GM12878 (cell line): Measurements from ENCODE around the gene FLVCR2. TPM values are rescaled to one million over a fixed set of nuclear protein-coding genes. Genes with fewer than 3 reads are reported as not detected.

Experiments
- ATAC-seq: fragments of 200-7000 bp; cut with Tn5 transposase; 3 replicates; pipeline ENCODE4 v1.9.1; 2020; ENCODE audit warnings: mild to moderate bottlenecking, moderate library complexity
- BruUV-seq: library from RNA; stranded (reverse); fragments of 400-500 nt; replicated peaks from 2 replicates; lab custom pipeline; 2021; lab: Mats Ljungman, UMichigan
- CTCF ChIA-PET: fragments of 300-600 bp; sonication (Branson Sonifier 250); formaldehyde crosslinking; extraction: SDS; loops from one replicate; lab custom pipeline; 2021; ENCODE audit warnings: inconsistent platforms; lab: Yijun Ruan, JAX
- POLR2A ChIA-PET: fragments of 350-600 bp; formaldehyde crosslinking; extraction: SDS; loops from one replicate; lab custom pipeline; 2021; ENCODE audit warnings: inconsistent platforms; lab: Charles Lee
- RAD21 ChIA-PET: fragments of 300-600 bp; sonication (Branson Sonifier 250); formaldehyde crosslinking; loops from one replicate; lab custom pipeline; 2023; ENCODE audit warnings: antibody characterized with exemption; ENCODE audit not compliant: unreplicated experiment; lab: Charles Lee
- SMC1A ChIA-PET: fragments of 300-600 bp; sonication (Branson Sonifier 250); formaldehyde crosslinking; loops from one replicate; lab custom pipeline; 2023; ENCODE audit not compliant: unreplicated experiment, uncharacterized antibody; lab: Charles Lee
- DNase-seq: peaks from one replicate; pipeline ENCODE4 v3.0.0-alpha.2; 2011; ENCODE audit warnings: low read depth, low spot score
- FAIRE-seq: peaks from 3 replicates; lab custom pipeline; 2011; peaks lifted over from hg19 to GRCh38; lab: Jason Lieb, UNC
- H2AFZ ChIP-seq: 2 replicates; pipeline ENCODE4 v1.6.0; 2011; ENCODE audit warnings: low read depth, low read length, control low read depth; ENCODE audit not compliant: control insufficient read depth
- H3K27ac ChIP-seq: 2 replicates; pipeline ENCODE4 v1.5.1; 2011; ENCODE audit warnings: control low read depth; ENCODE audit not compliant: control insufficient read depth, insufficient read depth
- H3K27me3 ChIP-seq, 2 experiments: replicated peaks in 1 of 2; 2 replicates each; pipeline versions ENCODE4 v1.6.0 to v1.6.1; 2011; ENCODE audit warnings: low read length in 1 of 2; ENCODE audit not compliant: control insufficient read depth in 2 of 2, insufficient read depth in 2 of 2
- H3K36me3 ChIP-seq, 2 experiments: 2 replicates each; pipeline ENCODE4 v1.5.1; 2011; ENCODE audit warnings: low read length in 1 of 2; ENCODE audit not compliant: control insufficient read depth in 2 of 2, insufficient read depth in 2 of 2
- H3K4me1 ChIP-seq: 2 replicates; pipeline ENCODE4 v1.6.1; 2011; ENCODE audit warnings: mild to moderate bottlenecking, low read length, moderate library complexity, mixed read lengths; ENCODE audit not compliant: control insufficient read depth, insufficient read depth
- H3K4me2 ChIP-seq: 2 replicates; pipeline ENCODE4 v1.6.0; 2011; ENCODE audit warnings: control low read depth; ENCODE audit not compliant: control insufficient read depth, insufficient read depth
- H3K4me3 ChIP-seq: fragments of 200-600 bp; sonication (generic); 2 replicates; pipeline ENCODE4 v1.5.1; 2016
- H3K79me2 ChIP-seq: 2 replicates; pipeline ENCODE4 v1.6.0; 2011; ENCODE audit warnings: low read length; ENCODE audit not compliant: control insufficient read depth, insufficient read depth
- H3K9ac ChIP-seq: 2 replicates; pipeline ENCODE4 v1.8.0; 2011; ENCODE audit warnings: low read length, control low read depth, mixed read lengths; ENCODE audit not compliant: control insufficient read depth, insufficient read depth
- H3K9me3 ChIP-seq: replicated peaks from 3 replicates; pipeline ENCODE4 v1.5.1; 2011; ENCODE audit warnings: mild to moderate bottlenecking, low read length; ENCODE audit not compliant: control insufficient read depth, insufficient read depth
- H4K20me1 ChIP-seq: 2 replicates; pipeline ENCODE4 v1.6.0; 2011; ENCODE audit not compliant: control insufficient read depth, insufficient read depth
- CHD2 ChIP-seq: IDR thresholded peaks from 2 replicates; pipeline ENCODE4 v1.6.1; 2011; ENCODE audit warnings: low read depth, low read length, improper control_type of control experiment, borderline replicate concordance
- CHD4 ChIP-seq: fragments of 200-600 bp; sonication (generic); IDR thresholded peaks from 2 replicates; pipeline ENCODE4 v1.6.1; 2016; ENCODE audit warnings: mild to moderate bottlenecking
- HDAC6 ChIP-seq: fragments of 200-600 bp; sonication (generic); IDR thresholded peaks from one replicate; pipeline ENCODE4 v1.8.0; 2017; ENCODE audit warnings: antibody characterized with exemption; ENCODE audit not compliant: unreplicated experiment
- IRF4 ChIP-seq: IDR thresholded peaks from 2 replicates; pipeline ENCODE4 v1.6.1; 2011; ENCODE audit warnings: low read depth, low read length
- NFIC ChIP-seq: IDR thresholded peaks from 2 replicates; pipeline ENCODE4 v1.6.1; 2012; ENCODE audit warnings: low read depth, mild to moderate bottlenecking, inconsistent platforms, low read length, moderate library complexity
- RFX5 ChIP-seq: IDR thresholded peaks from 2 replicates; pipeline ENCODE4 v1.6.1; 2011; ENCODE audit warnings: low read depth, low read length, improper control_type of control experiment
- SUPT20H ChIP-seq: IDR thresholded peaks from 2 replicates; pipeline ENCODE4 v1.6.1; 2011; ENCODE audit warnings: low read depth, mild to moderate bottlenecking, low read length, moderate library complexity, borderline replicate concordance; ENCODE audit not compliant: control insufficient read depth
- ZNF384 ChIP-seq: IDR thresholded peaks from 2 replicates; pipeline ENCODE4 v1.6.1; 2012; ENCODE audit warnings: low read depth, mild to moderate bottlenecking, low read length, improper control_type of control experiment, borderline replicate concordance
- WGBS: methylation state at CpG from one replicate; pipeline ENCODE4 v1.1.6; 2016; ENCODE audit warnings: low lambda C conversion rate; ENCODE audit not compliant: insufficient replicate concordance, insufficient coverage; ENCODE audit errors: missing lambda C conversion rate; 5-methylcytosine and 5-hydroxymethylcytosine counted together
- in situ Hi-C: fragments of 300-500 bp; cut with MboI; formaldehyde crosslinking; loops from 9 replicates; pipeline ENCODE4 v1.14.3; 2018; ENCODE audit warnings: mixed read lengths
- intact Hi-C: fragments of 100-400 bp; cut with micrococcal nuclease; formaldehyde crosslinking; loops from one replicate; pipeline ENCODE4 v1.14.2; 2022; ENCODE audit not compliant: unreplicated experiment
- polyA plus RNA-seq, 11 experiments: library from polyadenylated mRNA; depleted of rRNA in 4 of 11; unstranded in 6 of 11; stranded (reverse) in 5 of 11; fragments of >200 nt; fragmentation: Nextera tagmentation in 4 of 11; fragmentation: Illumina TruSeq in 1 of 11; extraction: Ambion mirVana in 4 of 11; extraction: Trizol in 1 of 11; gene quantifications; 1 replicate in 1 of 11; 2 replicates in 10 of 11; pipeline versions ENCODE4 v1.2.1 to v1.2.3, GENCODE V29; 2011 to 2016; ENCODE audit warnings: inconsistent platforms in 2 of 11, missing spikeins in 2 of 11, low read depth in 1 of 11
- total RNA-seq, 4 experiments: library from RNA; depleted of rRNA in 3 of 4; stranded (reverse); fragments of >200 nt in 3 of 4; fragmentation: Illumina TruSeq in 1 of 4; extraction: Trizol in 1 of 4; gene quantifications; 2 replicates each; pipeline versions ENCODE4 v1.2.1 to v1.2.3, GENCODE V29; 2013 to 2021
- TF ChIP-seq, protein P1 (sequence below): fragments of 450-650 bp; IDR thresholded peaks from 2 replicates; pipeline ENCODE4 v1.6.1; 2017; ENCODE audit warnings: borderline replicate concordance
- TF ChIP-seq, protein P2 (sequence below): IDR thresholded peaks from 2 replicates; pipeline ENCODE4 v1.6.1; 2011; ENCODE audit warnings: borderline replicate concordance, low read depth, mild to moderate bottlenecking, moderate library complexity, mixed read lengths, low read length; ENCODE audit not compliant: insufficient read depth; ENCODE audit errors: extremely low read length

The FLVCR2 gene
- total and polyA plus RNA-seq, 10 of the 15 experiments (the other 5 are each of a cell fraction or from before 2014, with no cell fraction given): 0.24 to 3.7 (median 1.6) TPM

- no peaks in the 10 kb centered on the region for H4K20me1 ChIP-seq
- peaks cover 87% of the 10 kb centered on the region for H3K79me2 ChIP-seq
- H3K4me2 ChIP-seq: no peak overlapping the region
- POLR2A ChIA-PET: interaction anchor here (1.0 to 1.3 kb wide), 6 partner anchors 10 to 19 kb away, joined by 3 to 7 read pairs (median 4); partner anchors contain the start of gene BATF
- H3K27ac ChIP-seq: no peak overlapping the region
- CTCF ChIA-PET: interaction anchor here (25.9 kb wide), 1 partner anchor 16 kb away, joined by 481 read pairs; the partner anchor contains the start of gene BATF
- WGBS: 99% methylated on average over 4 of the region's 4 CpGs
- RAD21 ChIA-PET: interaction anchor here (15.4 kb wide), 1 partner anchor 15 kb away, joined by 419 read pairs; the partner anchor contains the start of gene BATF
- in situ Hi-C loops (loop anchor here (25.0 kb wide), 1 partner anchor 1775 kb away; a partner anchor contains a TSS), intact Hi-C loops (no loop called here)
- no TSS peak for BruUV-seq
- SMC1A ChIA-PET: interaction anchor here (0.7 to 12.1 kb wide), 7 partner anchors 15 to 439 kb away, joined by 3 to 487 read pairs (median 3); partner anchors contain the start of gene BATF
- no peak overlapping the region for H3K9ac ChIP-seq
- H3K4me1 ChIP-seq: peaks cover 56% of the 10 kb centered on the region
- ATAC-seq: no peak
- peaks cover 0 to 37% of the 10 kb centered on the region in 2 experiments for H3K36me3 ChIP-seq
- H2AFZ ChIP-seq: no peak overlapping the region
- H3K4me3 ChIP-seq: no peak overlapping the region
- no peak for DNase-seq
- H3K9me3 ChIP-seq: no peaks in the 10 kb centered on the region; the same call in 2 of the 3 replicates
- H3K27me3 ChIP-seq: no peaks in the 10 kb centered on the region
- TF ChIP-seq CHD2 (no peak), NFIC (no peak), RFX5 (no peak)
- FAIRE-seq: no peak
Measured at GRCh38 chr14:75537071-75537470, 41.3 kb upstream of the FLVCR2 start.

DNA sequence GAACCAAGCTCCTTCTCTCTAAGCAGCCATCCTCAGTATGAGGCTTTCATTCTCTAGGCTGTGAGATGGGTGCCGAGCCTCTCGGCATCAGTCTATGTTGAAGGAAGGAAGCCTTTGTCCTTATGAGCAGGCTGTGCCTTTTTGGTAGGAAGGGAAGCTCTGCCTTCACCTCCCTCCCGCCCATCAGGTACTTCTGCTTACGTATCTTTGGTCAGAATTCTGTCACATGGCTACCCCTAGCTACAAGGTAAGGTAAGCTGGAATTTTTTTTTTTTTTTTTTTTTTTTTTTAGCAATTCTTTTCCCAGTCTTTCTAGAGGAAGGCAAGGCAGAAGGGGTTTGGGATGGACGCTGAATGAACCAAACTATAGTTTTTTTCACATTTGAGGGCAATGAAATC, 39.3 kb upstream of the FLVCR2 start:
- no peaks in the 10 kb centered on the region for H4K20me1 ChIP-seq
- WGBS: 3% methylated on average over 5 of the region's 5 CpGs
- ChIA-PET POLR2A (interaction anchor here (0.7 to 6.1 kb wide), 9 partner anchors 11 to 44 kb away, joined by 3 to 262 read pairs (median 4); partner anchors contain the start of gene BATF), CTCF (interaction anchor here (0.8 to 25.9 kb wide), 11 partner anchors 9 to 367 kb away, joined by 3 to 481 read pairs (median 5); partner anchors contain the start of gene BATF), SMC1A (interaction anchor here (0.7 to 12.1 kb wide), 12 partner anchors 14 to 478 kb away, joined by 3 to 487 read pairs (median 8); partner anchors contain the start of gene BATF), RAD21 (interaction anchor here (0.9 to 15.4 kb wide), 9 partner anchors 10 to 122 kb away, joined by 3 to 419 read pairs (median 30); partner anchors contain the start of genes BATF, ERG28 and TTLL5)
- intact Hi-C loops (loop anchor here (2.0 kb wide), 2 partner anchors 16 to 24 kb away; partner anchors contain the start of gene BATF), in situ Hi-C loops (loop anchor here (25.0 kb wide), 1 partner anchor 1777 kb away; a partner anchor contains a TSS)
- H3K9me3 ChIP-seq: no peaks in the 10 kb centered on the region
- no peak for TF ChIP-seq SUPT20H
- TF ChIP-seq, protein P1, sequence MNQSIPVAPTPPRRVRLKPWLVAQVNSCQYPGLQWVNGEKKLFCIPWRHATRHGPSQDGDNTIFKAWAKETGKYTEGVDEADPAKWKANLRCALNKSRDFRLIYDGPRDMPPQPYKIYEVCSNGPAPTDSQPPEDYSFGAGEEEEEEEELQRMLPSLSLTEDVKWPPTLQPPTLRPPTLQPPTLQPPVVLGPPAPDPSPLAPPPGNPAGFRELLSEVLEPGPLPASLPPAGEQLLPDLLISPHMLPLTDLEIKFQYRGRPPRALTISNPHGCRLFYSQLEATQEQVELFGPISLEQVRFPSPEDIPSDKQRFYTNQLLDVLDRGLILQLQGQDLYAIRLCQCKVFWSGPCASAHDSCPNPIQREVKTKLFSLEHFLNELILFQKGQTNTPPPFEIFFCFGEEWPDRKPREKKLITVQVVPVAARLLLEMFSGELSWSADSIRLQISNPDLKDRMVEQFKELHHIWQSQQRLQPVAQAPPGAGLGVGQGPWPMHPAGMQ: no peak
- peak; percentile 87 for TF ChIP-seq ZNF384
- TF ChIP-seq HDAC6: no peak
- TF ChIP-seq CHD4: no peak
- TF ChIP-seq, protein P2, sequence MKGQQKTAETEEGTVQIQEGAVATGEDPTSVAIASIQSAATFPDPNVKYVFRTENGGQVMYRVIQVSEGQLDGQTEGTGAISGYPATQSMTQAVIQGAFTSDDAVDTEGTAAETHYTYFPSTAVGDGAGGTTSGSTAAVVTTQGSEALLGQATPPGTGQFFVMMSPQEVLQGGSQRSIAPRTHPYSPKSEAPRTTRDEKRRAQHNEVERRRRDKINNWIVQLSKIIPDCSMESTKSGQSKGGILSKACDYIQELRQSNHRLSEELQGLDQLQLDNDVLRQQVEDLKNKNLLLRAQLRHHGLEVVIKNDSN: no peak
- no peak for TF ChIP-seq IRF4
- ATAC-seq (peak; percentile 3; the same call in 2 of the 3 replicates), DNase-seq (no peak), FAIRE-seq (no peak)
- H3K79me2 ChIP-seq: peaks cover 88% of the 10 kb centered on the region
- H3K9ac ChIP-seq: peak overlapping the region; percentile 66; the same call in 1 of the 2 replicates
- H2AFZ ChIP-seq: peak overlapping the region; percentile 62
- H3K36me3 ChIP-seq: peaks cover 0 to 34% of the 10 kb centered on the region in 2 experiments
- peak overlapping the region; percentile 96 for H3K27ac ChIP-seq
- no peaks in the 10 kb centered on the region for H3K27me3 ChIP-seq
- no TSS peak for BruUV-seq
- peak overlapping the region; percentile 19; the same call in 1 of the 2 replicates for H3K4me3 ChIP-seq
- H3K4me2 ChIP-seq: peak overlapping the region; percentile 98
- H3K4me1 ChIP-seq: peaks cover 64% of the 10 kb centered on the region
